ENCODE data around the gene SPECC1.
"Not testable (repeated sequence)": the region's sequence is repeated elsewhere in the genome, so short reads cannot be mapped to it uniquely, and the experiment has no call there.

SPECC1 gene

GRCh38 chr17:20302246-20302917 is 293.2 kb downstream of the SPECC1 start:
- peak in 6 of 56 donors; percentile 11 to 36 (median 16) for DNase-seq

GRCh38 chr17:20304961-20305360 is 295.8 kb downstream of the SPECC1 start:
- no peak for DNase-seq

GRCh38 chr17:20306924-20307323 is 297.8 kb downstream of the SPECC1 start:
- no peak for DNase-seq

GRCh38 chr17:20307326-20307910 is 298.3 kb downstream of the SPECC1 start:
- no peak for DNase-seq

- DNase-seq: no peak
Measured at GRCh38 chr17:20310481-20310880, 301.3 kb downstream of the SPECC1 start.

GRCh38 chr17:20313306-20313705 is 304.1 kb downstream of the SPECC1 start:
- DNase-seq: peak in 9 of 56 donors; percentile 7 to 41 (median 28)

- DNase-seq: no peak
Measured at GRCh38 chr17:20313891-20314290, 304.7 kb downstream of the SPECC1 start.

- no peak for DNase-seq
Measured at GRCh38 chr17:20314834-20315233, 305.7 kb downstream of the SPECC1 start.

GRCh38 chr17:20315311-20315710 is 306.2 kb downstream of the SPECC1 start:
- DNase-seq: no peak

- no peak for DNase-seq
Measured at GRCh38 chr17:20315821-20316220, 306.7 kb downstream of the SPECC1 start.

GRCh38 chr17:20320535-20321229 is 311.5 kb downstream of the SPECC1 start:
- DNase-seq: peak in 41 of 56 donors; percentile 17 to 88 (median 61)

GRCh38 chr17:20321357-20321756 is 312.2 kb downstream of the SPECC1 start:
- not testable (repeated sequence) for DNase-seq

GRCh38 chr17:20327739-20328138 is 318.6 kb downstream of the SPECC1 start:
- DNase-seq: not testable (repeated sequence)

GRCh38 chr17:20351405-20351804 is 342.2 kb downstream of the SPECC1 start:
- not testable (repeated sequence) for DNase-seq

GRCh38 chr17:20352567-20352966 is 343.4 kb downstream of the SPECC1 start:
- not testable (repeated sequence) for DNase-seq

GRCh38 chr17:20363846-20364245 is 354.7 kb downstream of the SPECC1 start:
- not testable (repeated sequence) for DNase-seq
